HG03521 (cell line): Measurements from ENCODE around the gene DBNDD1.
"Not testable (repeated sequence)": the region's sequence is repeated elsewhere in the genome, so short reads cannot be mapped to it uniquely, and the experiment has no call there.

Experiments used
- ATAC-seq: cut with Tn5 transposase; IDR thresholded peaks from one replicate; pipeline ENCODE4 v1.9.1; 2021; ENCODE audit warnings: mild to moderate bottlenecking, moderate library complexity; ENCODE audit not compliant: unreplicated experiment

DBNDD1 gene

GRCh38 chr16:89994389-89994720 is 24.9 kb downstream of the DBNDD1 start:
- ATAC-seq, result no peak

GRCh38 chr16:89993971-89994370 is 25.3 kb downstream of the DBNDD1 start:
- no peak for ATAC-seq

- no peak for ATAC-seq
These were observed 25.9 kb downstream of the DBNDD1 start for GRCh38 chr16:89993377-89993776.

- no peak for ATAC-seq
These were observed 28.5 kb downstream of the DBNDD1 start for GRCh38 chr16:89990799-89991198.

GRCh38 chr16:89988951-89989350 is 30.3 kb downstream of the DBNDD1 start:
- ATAC-seq, result no peak

- ATAC-seq, result no peak
These were observed 32.1 kb downstream of the DBNDD1 start for GRCh38 chr16:89987169-89987568.

GRCh38 chr16:89986600-89986999 is 32.7 kb downstream of the DBNDD1 start:
- no peak for ATAC-seq

GRCh38 chr16:89985219-89985618 is 34.0 kb downstream of the DBNDD1 start:
- ATAC-seq, result no peak

- ATAC-seq, result no peak
These were observed 35.0 kb downstream of the DBNDD1 start for GRCh38 chr16:89984216-89984615.

GRCh38 chr16:89983536-89983935 is 35.7 kb downstream of the DBNDD1 start:
- no peak for ATAC-seq

GRCh38 chr16:89982318-89982717 is 36.9 kb downstream of the DBNDD1 start:
- ATAC-seq, result no peak

GRCh38 chr16:89981414-89981813 is 37.8 kb downstream of the DBNDD1 start:
- ATAC-seq, result peak; percentile 70

- ATAC-seq, result no peak
These were observed 44.4 kb downstream of the DBNDD1 start for GRCh38 chr16:89974870-89975269.

GRCh38 chr16:89973654-89974335 is 45.5 kb downstream of the DBNDD1 start:
- ATAC-seq, result no peak

- ATAC-seq, result no peak
These were observed 46.0 kb downstream of the DBNDD1 start for GRCh38 chr16:89973235-89973634.

- ATAC-seq, result peak; percentile 84
These were observed 46.7 kb downstream of the DBNDD1 start for GRCh38 chr16:89972244-89973234.

GRCh38 chr16:89971495-89972243 is 47.6 kb downstream of the DBNDD1 start:
- ATAC-seq, result peak; percentile 16

GRCh38 chr16:89969741-89970410 is 49.4 kb downstream of the DBNDD1 start:
- ATAC-seq, result no peak

- not testable (repeated sequence) for ATAC-seq
These were observed 51.2 kb downstream of the DBNDD1 start for GRCh38 chr16:89968074-89968473.

- not testable (repeated sequence) for ATAC-seq
These were observed 51.8 kb downstream of the DBNDD1 start for GRCh38 chr16:89967436-89967835.

- ATAC-seq, result no peak
These were observed 52.5 kb downstream of the DBNDD1 start for GRCh38 chr16:89966756-89967155.
